Adrenal gland (tissue), 12 donors: ENCODE measurements around the gene CACHD1. TPM values are rescaled to one million over a fixed set of nuclear protein-coding genes. Genes with fewer than 3 reads are reported as not detected.
"Not testable (repeated sequence)": the region's sequence is repeated elsewhere in the genome, so short reads cannot be mapped to it uniquely, and the experiment has no call there.

ENCODE experiments used
- DNase-seq, 7 donors: peaks; one replicate each; pipeline ENCODE4 v3.0.0-alpha.2; 2019 to 2020
- H3K27ac ChIP-seq, 5 donors: fragments of 200-600 bp; sonication (generic) in 4 of 5; 1 replicate in 3 of 5; 2 replicates in 2 of 5; pipeline versions ENCODE4 v1.5.1 to v1.8.0; 2016 to 2020; ENCODE audit warnings: mild to moderate bottlenecking in 1 of 5
- H3K27me3 ChIP-seq: fragments of 200-600 bp; 2 replicates; pipeline ENCODE4 v1.8.0; 2021
- H3K36me3 ChIP-seq, 2 donors: fragments of 200-600 bp; replicated peaks in 1 of 2; 1 replicate in 1 of 2; 2 replicates in 1 of 2; pipeline versions ENCODE4 v1.5.1 to v1.8.0; 2018 to 2022
- H3K4me1 ChIP-seq, 2 donors: fragments of 200-600 bp; replicated peaks in 1 of 2; 1 replicate in 1 of 2; 2 replicates in 1 of 2; pipeline versions ENCODE4 v1.5.1 to v1.8.0; 2018 to 2021
- H3K4me3 ChIP-seq, 4 donors: fragments of 200-600 bp; sonication (generic) in 3 of 4; one replicate each; pipeline ENCODE4 v1.5.1; 2016 to 2018
- H3K9me3 ChIP-seq, 3 donors: fragments of 200-600 bp; sonication (generic) in 1 of 3; replicated peaks in 1 of 3; 1 replicate in 2 of 3; 2 replicates in 1 of 3; pipeline versions ENCODE4 v1.5.1 to v1.8.0; 2016 to 2021
- CTCF ChIP-seq, 6 experiments: fragments of 450-650 bp in 4 of 6; fragments of 200-600 bp in 2 of 6; sonication (generic) in 1 of 6; IDR thresholded peaks; 1 replicate in 5 of 6; 2 replicates in 1 of 6; pipeline versions ENCODE4 v1.5.1 to v1.8.0; 2016 to 2021; ENCODE audit warnings: antibody characterized with exemption in 6 of 6, mild to moderate bottlenecking in 2 of 6, moderate library complexity in 1 of 6
- POLR2A ChIP-seq, 2 donors: fragments of 450-650 bp; IDR thresholded peaks; one replicate each; pipeline ENCODE4 v1.6.1; 2017; ENCODE audit warnings: antibody characterized with exemption in 2 of 2, mild to moderate bottlenecking in 2 of 2, moderate library complexity in 1 of 2
- WGBS, 4 donors: extraction: QIAGEN DNeasy Blood & Tissue Kit in 2 of 4; methylation state at CpG; one replicate each; pipeline versions ENCODE4 v1.1.5 to v1.1.7; 2013 to 2017; 5-methylcytosine and 5-hydroxymethylcytosine counted together
- intact Hi-C, 2 donors: fragments of 100-400 bp; cut with DNase I; formaldehyde crosslinking; loops; one replicate each; pipeline versions ENCODE4 v1.14.1 to v1.15.0; 2022 to 2023
- microRNA-seq, 3 donors: library from miRNA; unstranded; fragments of <30 nt; microRNA quantifications; one replicate each; pipeline ENCODE4, GENCODE V29; 2017 to 2020
- polyA plus RNA-seq, 3 donors: library from polyadenylated mRNA; stranded (reverse); fragments of 200-250 nt in 2 of 3; fragments of 350-450 nt in 1 of 3; fragmentation: Illumina TruSeq in 1 of 3; extraction: RNeasy Lipid Tissue Mini Kit (QIAGEN cat#74804) in 1 of 3; gene quantifications; one replicate each; pipeline ENCODE4 v1.2.3, GENCODE V29; 2013 to 2014
- small RNA-seq, 2 donors: library from RNA; depleted of rRNA; stranded (forward); fragments of <200 nt; gene quantifications; one replicate each; pipeline ENCODE3, GENCODE V24; 2016
- total RNA-seq, 9 donors: library from RNA; depleted of rRNA in 4 of 9; stranded (reverse); fragments of >200 nt in 4 of 9; fragments of 120-200 nt in 1 of 9; fragmentation: NEBNext Ultra II Directional in 1 of 9; extraction: Animal tissue kit (Norgen Biotek cat#: 25700) in 1 of 9; gene quantifications; one replicate each; pipeline versions ENCODE4 v1.1.0 to v1.2.4, GENCODE V29; 2013 to 2023
- donor health status: healthy with polysubstance abuse.
- donor health status: Bipolar disorder and iron deficiency.
- donor health status: DM: yes; HTN: yes; CAD: no.
- donor health status: DM: no; HTN: no; CAD: no.
- donor health status: DM: no; HTN: no; CAD: no.
- donor health status: DM: yes; HTN: yes; CAD: no.

CACHD1 gene
- total and polyA plus RNA-seq, 12 donors, result 14.8 to 43.1 (median 24.0) TPM

- 83 to 91% (median 89%) methylated on average over 3 of the region's 3 CpGs for WGBS, 4 donors
- intact Hi-C loops, result no loop called here
Observed at GRCh38 chr1:64733581-64734286, 263.8 kb downstream of the CACHD1 start.

GRCh38 chr1:64734287-64734652 is 264.3 kb downstream of the CACHD1 start:
- no peak for DNase-seq

More at GRCh38 chr1:64733581-64734286, 263.8 kb downstream of the CACHD1 start:
- no peak overlapping the region for H3K27ac ChIP-seq
- H3K36me3 ChIP-seq, result no peaks in the 10 kb centered on the region
- DNase-seq, result no peak
- no peaks in the 10 kb centered on the region for H3K27me3 ChIP-seq
- no peak overlapping the region for H3K4me3 ChIP-seq
- no peaks in the 10 kb centered on the region for H3K4me1 ChIP-seq
- no peaks in the 10 kb centered on the region for H3K9me3 ChIP-seq
- TF ChIP-seq CTCF (IDR thresholded peaks at IDR 0.05), result no peak

GRCh38 chr1:64740687-64741086 is 270.8 kb downstream of the CACHD1 start:
- not testable (repeated sequence) for H3K4me1 ChIP-seq, H3K27me3 ChIP-seq, DNase-seq, H3K36me3 ChIP-seq, H3K4me3 ChIP-seq, H3K9me3 ChIP-seq, H3K27ac ChIP-seq
- 81 to 93% (median 92%) methylated on average over 1 of the region's 1 CpG for whole genome bisulfite sequencing, 4 donors
- intact Hi-C loops, result loop anchor here (10.0 kb wide), 1 partner anchor 84 kb away; no protein-coding TSS in a partner anchor

More at GRCh38 chr1:64734287-64734652, 264.3 kb downstream of the CACHD1 start:
- Histone ChIP-seq H3K4me3 (no peak overlapping the region), H3K9me3 (no peaks in the 10 kb centered on the region), H3K4me1 (no peaks in the 10 kb centered on the region), H3K36me3 (no peaks in the 10 kb centered on the region), H3K27ac (no peak overlapping the region), H3K27me3 (no peaks in the 10 kb centered on the region)
- TF ChIP-seq POLR2A (IDR thresholded peaks at IDR 0.05) (no peak), CTCF (IDR thresholded peaks at IDR 0.05) (no peak)
- intact Hi-C loops, result no loop called here
- WGBS, 4 donors, result 66 to 72% (median 71%) methylated on average over 3 of the region's 3 CpGs

Small RNA genes within 50 kb of the gene (microRNA-seq; reads per million reads assigned to microRNA genes)
- gene MIR4794, result 0 reads per million in 3 donors

Small RNA genes within 50 kb of the gene (small RNA-seq; reads per million reads assigned to genes)
- 0 reads per million in 2 donors for gene MIR4794
